Ammon's horn (tissue), 1 donor: Measurements from ENCODE around the gene PEX14.

ENCODE experiments used
- DNase-seq: peaks from one replicate; pipeline ENCODE4 v3.0.0-alpha.2; 2016; ENCODE audit warnings: low spot score

The PEX14 gene

DNA sequence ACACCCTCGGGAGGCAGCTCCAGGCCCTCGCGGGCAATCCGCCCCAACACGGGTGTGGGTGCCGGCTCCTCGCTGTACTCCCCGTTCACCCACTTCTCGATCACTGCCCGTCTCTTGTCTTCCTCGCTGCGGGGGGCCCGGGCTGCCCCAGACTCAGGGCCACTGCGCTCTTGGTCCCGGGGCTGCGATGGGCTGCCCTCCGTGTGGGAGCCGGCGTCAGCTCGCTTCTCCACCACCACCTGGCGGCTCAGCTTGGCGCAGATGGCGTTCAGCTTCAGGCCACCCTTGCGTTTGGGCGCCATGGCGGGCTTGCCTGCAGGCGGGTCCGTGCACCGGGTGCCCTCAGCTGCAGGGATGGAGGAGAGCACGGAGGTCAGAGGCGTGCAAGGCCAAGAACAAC is 190.5 kb downstream of the PEX14 start:
- DNase-seq, result no peak

DNA sequence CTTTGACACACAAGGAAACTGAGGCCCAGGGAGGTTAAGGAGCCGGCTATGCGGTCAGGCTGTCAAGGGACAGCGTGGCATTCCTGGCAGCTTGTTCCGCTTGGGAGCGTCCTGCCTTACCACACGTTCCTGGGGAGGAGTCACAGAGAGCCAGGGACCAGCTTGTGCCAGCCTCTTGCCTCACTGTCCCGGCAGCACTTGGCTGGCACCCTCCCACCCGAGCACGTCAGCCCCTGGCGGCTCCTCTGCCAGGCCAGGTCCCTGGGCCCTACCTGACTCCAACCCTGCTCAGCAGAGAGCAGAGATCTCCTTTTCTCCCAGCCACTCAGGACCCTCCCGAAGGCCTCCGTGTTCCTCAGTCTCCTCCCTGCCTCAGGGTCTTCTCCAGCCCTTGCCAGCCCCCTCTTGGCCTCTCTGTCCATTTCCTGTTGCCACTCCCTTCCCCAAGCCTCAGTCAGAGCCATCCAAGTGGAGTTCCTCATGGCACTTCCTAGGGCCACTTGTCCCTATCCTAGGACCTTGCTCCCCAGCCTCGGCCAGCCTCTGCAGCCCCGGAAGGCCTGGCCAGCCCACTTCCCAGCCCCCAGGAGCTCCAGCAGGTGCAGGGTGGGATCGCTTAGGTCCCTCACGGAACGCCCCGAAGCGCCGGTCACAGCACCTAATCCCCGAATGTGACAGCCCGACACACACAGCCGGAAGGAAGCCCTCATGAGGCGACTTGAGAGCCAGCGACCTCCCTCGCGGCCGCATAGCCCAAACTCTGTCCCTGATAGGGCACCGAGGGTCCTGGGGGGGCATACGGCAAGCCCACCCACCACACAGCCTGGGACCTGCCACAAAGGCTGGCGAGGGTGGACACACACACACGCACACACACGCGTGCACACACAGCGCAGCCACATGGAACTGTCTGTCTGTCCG is 191.4 kb downstream of the PEX14 start:
- no peak for DNase-seq

DNA sequence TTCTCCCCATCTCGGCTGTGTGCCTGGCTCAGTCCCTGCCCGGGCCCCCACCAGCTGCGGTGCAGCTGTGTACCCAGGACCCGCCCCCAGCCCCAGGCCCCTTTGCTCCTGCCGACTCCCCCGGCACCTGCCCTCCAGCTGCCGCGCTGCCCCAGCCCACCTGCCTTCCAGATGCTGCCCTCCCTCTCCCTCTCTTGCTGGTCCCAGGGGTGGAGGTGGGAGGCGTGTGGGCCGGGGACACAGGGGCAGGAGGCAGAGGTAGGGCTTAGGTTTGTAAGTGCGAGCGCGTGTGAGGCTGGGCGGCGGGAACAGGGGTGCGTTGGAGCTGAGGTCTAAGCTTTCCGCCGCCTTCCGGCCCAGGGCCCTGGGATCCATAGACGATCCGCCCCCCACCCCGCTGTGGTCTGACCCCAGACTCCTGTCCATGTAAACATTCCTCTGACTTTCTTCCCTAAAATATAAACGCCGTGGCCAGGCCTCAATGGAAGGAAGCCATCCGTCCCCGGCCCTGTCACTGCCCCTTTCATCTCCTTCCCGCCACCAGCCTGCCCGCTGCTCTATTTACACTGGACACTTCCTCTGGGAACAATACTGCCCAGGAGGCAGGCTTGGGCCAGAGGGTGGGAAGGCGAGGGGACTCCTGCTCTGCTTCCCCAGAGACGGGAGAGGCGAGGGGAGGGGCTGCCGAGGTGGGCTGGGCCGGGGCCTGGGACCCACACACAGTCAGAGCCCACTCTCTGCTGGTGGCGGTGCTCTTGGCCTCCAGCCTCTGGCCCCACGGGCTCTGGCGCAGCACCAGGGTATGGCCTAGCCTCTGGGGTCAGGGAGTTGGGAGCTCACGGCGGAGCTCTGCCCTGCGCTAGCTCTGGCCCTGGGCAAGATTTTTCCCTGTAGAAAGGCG is 193.4 kb downstream of the PEX14 start:
- no peak for DNase-seq

DNA sequence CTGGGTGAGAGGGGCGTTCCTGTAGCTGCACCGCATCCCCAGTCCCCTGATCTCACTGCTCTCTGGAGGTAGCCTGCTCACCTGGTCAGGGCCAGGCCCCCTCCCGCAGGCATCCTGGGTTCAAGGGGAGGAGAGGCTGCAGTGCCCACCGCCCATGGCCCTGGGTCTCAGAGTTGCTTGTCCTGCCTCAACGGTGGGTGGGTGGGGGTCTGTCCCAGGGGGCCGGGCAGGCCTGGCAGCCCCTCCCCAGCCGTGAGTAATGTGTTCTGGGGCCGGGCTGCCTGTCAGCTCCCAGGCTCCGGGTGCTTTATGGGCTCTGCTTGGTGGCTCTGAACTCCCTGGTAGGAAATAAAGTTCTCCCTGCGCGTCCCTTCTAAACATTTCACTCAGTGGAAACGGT is 194.8 kb downstream of the PEX14 start:
- DNase-seq, result no peak

DNA sequence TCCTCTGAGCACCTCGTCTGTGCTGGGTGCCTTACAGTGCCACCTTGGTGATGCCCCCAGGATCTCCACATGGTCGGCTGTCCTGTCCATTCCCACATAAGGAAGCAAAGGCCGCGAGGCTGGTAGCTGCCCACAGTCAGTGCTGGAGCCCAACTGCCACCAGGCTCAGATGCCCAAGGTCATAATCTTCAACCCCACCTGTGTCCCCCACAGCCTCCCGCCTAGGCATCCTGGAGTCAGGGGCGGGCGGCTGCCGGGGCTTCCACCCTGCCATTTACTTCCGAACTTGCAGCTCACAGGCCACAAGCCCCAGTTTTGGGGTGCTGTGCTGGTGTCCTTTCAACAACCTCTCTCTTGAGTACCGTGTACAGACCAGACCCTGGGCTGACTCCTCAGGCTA is 195.4 kb downstream of the PEX14 start:
- no peak for DNase-seq

DNA sequence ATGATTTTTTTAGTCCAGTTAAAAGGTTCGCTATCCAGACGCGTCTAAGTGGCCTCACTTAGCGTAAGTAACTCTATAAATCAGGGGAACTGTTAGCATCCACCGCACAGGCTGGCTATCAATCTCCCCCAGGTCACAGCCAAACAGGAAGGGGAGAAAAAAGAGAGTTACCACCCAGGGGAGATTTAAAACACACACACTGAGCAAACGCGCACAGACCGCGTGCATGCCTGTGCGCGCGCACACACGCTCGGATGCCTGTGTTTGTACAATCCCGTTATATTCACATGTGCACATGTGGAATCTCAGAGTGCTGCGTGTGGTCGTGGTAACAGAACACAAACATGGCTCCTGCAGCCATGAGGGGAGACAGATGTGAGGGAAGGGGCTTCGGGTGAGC is 196.3 kb downstream of the PEX14 start:
- DNase-seq, result no peak

DNA sequence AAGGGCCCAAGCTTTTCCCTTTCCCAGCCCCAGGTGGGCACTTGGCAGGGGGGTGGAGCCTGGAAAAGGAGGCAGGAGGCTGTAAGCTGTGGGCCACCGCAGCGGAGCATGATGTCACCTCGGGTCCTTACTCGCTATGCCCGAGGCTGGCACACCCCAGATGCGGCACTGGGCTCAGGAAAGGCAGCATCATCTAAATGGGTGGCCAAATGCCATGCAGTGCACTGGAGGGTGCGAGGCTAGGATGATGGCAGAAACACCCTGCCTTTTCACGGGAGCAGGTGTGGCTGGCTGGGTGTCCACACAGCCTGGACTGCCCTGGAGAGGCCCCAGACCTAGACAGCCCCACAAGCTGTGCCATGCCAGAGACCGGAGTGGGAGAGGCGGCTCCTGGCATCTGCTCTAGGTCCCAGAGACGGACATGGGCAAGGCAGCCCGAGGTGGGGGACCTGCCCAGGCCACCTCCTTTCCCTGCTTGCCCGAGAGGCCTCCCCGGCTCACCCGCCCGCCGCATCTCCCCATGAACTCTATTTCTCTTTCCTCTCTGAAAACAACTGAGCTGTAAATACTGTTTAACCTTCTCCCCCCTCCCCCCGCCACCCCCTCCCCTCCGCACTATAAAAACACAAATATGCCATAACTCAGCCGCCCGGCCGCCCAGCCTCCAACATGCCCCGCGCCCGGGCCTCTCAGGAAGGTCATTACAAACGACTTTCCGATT is 197.0 kb downstream of the PEX14 start:
- no peak for DNase-seq

DNA sequence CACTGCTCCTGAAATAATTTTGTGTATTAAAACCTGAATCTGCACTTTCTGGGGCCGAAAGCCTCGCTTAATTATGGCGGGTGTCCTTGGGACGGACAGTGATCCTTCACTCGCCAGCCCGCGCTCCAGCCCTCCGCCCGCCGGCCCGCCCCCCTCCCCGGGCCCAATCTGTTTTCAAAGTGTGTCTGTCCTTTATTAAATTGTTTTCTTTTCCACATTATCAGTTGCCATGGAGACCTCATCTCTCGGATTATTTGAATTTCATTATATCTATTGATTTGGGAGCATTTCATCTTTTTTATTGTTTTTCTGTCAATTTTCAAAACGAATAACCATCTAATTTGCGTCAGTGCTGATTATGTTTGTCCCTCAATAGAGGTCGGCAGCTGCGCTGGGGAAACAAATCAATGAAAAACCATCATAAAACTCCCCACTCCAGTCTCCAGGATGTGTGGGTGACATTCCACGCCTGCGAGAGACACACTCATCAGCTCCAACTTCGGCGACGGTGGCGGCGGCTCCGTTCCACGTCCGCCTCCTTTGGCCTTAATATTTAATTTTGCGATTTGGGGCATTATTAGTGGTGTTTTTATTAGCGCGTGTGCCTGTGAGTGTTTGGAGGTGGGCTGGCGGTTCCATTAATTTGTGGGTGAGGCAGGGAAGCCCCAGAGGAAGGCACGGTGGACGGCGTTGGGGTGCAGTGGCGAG is 197.7 kb downstream of the PEX14 start:
- DNase-seq, result peak; percentile 28

DNA sequence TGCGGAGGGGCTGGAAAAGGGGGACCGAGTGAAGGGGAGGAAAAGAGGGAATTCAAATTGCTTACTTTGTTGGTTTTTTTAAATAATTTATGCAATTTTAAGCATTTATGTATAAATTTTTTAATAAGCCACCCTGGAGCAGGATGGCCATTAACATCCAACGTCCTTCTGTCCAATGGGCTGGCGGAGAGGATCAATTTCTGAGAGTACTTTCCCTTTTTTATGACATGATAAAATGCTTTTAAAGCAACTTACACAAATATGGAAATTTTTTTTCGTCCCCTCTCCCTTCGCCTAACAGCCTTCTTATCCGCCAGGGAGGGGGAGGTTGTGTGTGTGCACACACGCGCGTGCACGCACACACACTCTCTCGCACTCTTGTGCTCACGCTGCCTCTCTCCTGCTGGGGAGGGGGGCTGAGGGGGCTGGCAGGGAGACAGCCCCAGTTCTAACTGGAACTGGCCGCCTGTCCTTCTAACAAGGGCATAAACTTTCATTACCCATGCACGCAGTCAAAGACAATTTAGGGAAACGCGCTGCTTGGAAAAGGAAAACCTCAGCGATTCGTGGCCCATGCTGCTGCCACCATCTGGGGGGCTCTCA is 198.5 kb downstream of the PEX14 start:
- no peak for DNase-seq

DNA sequence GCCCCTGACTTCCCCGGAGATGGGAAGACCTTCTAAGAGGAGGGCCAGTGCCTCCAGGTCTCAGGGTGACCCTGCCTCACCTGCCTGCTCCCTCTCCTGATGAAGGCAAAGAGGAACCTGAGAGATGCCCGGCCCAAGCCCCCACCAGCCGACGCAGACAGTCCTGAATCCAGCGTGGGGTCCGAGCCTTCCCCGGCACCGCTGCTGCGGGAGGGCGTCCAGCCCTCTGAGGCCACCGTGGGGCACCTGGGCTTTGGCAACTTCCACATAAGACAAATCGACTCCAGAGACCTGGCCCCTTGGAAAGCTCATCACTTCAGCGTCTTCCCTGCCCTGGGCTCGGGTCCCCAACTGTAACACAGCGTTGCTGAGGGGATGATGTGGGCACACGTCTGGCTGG is 199.5 kb downstream of the PEX14 start:
- no peak for DNase-seq

DNA sequence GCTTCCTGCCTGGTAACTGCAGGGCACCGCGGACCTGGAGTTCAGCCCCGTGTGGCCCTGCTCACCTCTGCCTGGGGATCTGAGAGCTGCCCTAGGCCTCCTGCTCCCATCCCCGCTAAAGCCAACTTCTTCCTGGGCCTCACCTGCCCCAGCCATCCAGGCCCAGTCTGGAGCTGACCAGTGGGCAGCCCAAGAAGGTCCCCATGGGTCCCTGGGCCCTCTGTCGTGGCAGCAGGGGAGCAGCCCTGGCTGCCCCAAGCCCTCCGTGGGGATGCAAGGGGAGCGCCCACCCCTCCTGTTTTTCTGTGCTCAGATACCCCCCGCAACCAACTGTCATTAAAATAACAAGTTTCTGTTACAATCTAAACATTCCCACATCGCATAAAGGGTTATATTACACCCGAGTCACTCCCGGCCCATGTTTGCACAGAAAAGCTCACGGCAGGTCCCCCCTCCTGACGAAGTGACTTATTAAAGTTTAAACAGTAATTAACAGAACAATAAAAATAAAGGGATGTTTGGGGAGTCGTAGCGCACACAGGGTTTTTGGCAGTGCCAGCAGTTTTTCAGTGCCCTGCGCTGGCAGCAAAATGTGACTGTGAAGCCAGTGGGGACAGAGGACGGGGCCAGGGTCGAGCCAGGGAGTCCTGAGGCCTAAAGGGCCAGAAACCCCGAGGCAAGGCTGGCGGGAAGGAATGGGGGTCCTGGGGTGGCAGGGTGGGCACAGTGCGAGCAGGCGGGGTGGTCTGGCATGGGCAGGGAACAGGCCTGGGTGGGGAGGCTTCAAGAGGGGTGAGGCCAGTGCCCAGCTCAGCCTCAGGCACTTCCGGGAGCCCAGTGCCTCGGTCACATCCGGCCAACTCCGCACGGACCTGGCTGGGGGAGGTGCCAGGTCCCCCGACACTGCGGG is 200.2 kb downstream of the PEX14 start:
- DNase-seq, result no peak

DNA sequence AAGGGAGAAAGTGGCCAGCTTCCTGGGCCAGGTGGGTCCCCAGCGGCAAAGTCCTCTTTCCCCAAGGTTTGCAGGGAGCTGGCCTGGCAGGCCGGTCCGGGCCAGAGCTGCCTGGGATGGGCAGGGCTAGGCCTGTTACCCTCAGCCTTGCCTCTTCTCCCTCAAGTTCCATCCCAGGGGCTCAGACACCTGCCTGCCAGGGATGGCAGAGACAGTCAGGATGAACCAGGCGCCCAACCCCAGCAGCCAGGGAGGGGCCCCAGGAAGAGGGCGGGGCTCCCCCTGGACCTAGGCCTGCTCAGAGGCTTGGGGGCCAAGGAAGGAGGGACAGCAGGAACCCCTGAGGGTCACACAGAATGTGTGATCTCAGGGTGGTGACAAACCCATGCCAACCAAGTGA is 201.1 kb downstream of the PEX14 start:
- DNase-seq, result no peak

DNA sequence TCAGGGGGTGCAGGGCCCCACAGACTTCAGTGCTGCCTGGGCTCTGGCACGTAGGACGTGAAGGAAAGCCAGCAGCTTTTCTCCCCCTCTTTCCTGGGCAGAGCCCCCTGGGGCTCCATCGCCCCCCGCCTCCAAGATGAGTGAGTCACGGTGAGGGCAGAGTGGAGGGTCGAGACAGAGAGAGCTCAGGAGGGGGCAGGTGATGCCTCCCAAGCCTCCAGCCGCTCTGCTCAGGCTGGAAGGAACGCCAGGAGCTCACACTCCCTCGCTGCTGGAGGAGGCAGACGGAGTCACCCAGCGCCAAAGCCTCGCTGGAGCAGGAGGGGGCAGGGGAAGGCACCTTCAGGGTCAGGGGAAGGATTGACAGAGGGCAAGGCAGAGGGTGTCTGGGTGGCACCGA is 202.2 kb downstream of the PEX14 start:
- no peak for DNase-seq

DNA sequence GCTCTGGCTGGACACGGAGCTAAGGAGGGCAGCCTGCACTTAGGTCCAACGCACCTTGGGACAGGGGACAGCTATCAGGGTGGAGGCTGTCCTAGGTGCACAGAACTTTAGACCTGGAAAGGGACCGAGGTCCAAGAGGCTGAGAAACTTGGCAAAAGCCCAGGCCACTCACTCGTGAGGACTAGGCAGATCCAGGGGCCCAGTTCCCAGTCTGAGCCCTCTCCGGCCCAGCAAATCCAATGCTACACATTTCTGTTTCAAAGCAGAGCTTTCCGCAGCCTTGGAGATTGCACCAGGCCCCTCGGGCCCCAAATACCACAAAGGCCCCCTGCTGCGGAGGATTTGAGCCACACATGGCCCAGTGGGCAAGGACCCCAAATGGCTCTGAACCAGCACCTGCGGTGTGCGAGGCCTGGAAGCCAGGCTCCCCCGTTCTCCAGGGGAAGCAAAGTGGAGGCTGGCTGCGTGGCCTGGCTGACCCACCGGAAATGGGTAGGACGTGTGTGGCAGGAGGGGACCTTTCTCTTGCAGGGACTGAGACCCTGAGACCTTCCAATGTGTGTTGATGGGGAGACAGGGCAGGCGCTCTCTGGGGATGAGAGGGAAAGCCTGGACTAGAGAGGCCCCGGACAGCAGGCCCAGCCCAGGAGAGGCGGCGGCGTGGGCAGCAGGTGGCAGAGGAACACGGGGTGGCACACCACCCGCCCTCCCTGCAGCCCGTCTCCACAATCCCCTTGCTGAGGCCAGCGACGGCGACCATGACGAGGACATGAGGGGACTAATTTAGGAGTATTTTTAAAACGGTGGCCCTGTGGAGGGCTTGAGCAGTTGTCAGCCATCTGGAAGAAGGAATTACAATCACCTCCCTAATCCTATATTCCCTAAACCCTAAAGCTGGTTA is 203.0 kb downstream of the PEX14 start:
- DNase-seq, result no peak

DNA sequence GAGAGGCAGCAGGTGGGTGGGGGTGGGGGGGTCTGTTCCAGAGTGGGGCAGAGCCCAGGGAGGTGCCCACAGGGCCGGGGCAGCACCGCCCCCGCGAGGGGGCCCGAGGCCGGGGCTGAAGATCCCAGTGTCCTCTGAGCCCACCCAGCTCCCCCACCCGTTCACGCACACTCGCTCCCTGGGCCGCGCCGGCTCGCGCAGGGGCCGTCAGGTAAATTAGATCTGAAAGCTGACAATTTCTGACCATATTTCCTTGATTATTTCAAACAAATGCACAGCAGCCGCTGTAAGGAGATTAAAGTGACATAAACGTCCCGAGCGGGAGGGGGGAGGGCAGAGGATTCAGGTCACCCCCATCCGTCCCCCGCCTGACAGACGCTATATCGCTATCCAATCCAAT is 203.7 kb downstream of the PEX14 start:
- DNase-seq, result no peak

DNA sequence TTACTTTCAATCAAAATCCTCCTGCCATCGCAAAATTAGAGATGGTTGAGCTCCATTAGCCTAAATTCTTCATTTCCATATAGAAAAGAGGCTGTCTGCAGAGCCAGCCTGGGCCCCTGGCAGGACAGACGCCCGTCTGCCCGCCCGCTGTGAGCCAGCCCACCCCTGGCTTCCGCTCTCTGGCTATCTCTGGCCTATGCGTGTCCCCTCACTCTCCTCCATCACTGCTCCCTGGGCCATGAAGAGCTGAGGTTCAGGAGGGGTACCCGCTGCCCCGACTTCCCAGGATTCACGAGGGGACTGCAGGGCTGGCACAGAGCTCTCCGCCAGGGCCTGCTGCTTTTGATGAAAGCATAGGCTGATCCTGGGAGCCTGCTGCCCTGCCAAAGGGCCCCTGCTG is 204.1 kb downstream of the PEX14 start:
- no peak for DNase-seq

DNA sequence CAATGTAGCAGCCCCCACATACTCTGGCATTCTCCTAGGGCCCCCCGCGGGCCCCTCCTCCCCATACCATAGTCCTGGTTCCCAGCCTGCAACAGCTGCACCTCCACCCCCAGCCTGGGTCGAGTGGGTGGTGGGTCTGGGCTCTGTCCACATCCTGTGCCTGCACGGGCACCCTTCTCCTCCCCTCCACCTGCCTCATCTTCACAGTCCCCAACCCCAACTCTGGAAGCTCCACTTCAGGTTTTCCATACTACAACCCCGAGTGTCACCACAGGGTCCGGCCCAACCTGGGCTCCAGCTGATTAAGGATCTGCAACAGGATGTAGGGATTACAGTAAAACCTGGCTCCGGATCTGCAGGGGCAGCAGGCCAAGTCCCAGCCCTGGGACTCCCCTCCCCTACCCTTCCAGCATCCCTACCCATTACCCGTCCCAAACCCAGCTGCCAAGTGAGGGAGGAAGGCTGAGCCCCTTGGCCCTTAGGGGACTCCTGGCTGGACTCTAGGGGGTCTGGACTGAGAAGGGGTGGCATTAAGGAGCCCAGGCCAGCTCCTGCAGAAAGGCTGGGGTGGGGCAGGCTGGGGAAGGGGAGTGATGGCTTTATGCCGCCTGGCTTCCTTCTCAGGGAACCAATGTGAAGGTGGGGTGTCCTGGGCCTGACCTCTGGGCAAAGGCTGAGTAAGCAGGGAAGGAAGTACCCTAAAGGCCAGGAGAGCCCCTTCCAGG is 204.9 kb downstream of the PEX14 start:
- no peak for DNase-seq
